Measurements from ENCODE around the gene ASB8. TPM values are rescaled to one million over a fixed set of nuclear protein-coding genes. Genes with fewer than 3 reads are reported as not detected.

ASB8 gene
- total and polyA plus RNA-seq, 2 of the 4 experiments (the other 2 are of a cell fraction) = 22.9 to 26.7 TPM

- intact Hi-C loops (cut with micrococcal nuclease) = loop anchor here (10.0 kb wide), 1 partner anchor 445 kb away; no protein-coding TSS in a partner anchor
- Histone ChIP-seq H3K79me1 (ENCODE audit: low read depth in 1 of 2, low read length in 2 of 2) (peaks cover 3 to 15% of the 10 kb centered on the region in 2 experiments; a peak in 3 of 4 replicates), H3K14ac (replicated peaks; ENCODE audit: low read depth, low read length) (no peak overlapping the region), H4K91ac (ENCODE audit: insufficient read depth, low read depth, low read length) (no peak overlapping the region), H3K4me3 (ENCODE audit: insufficient read depth, low read depth, low read length) (no peak overlapping the region), H3K4me2 (ENCODE audit: low read depth, low read length) (no peak overlapping the region), H4K5ac (ENCODE audit: low read depth, low read length) (no peak overlapping the region), H3K56ac (ENCODE audit: extremely low read depth, insufficient read depth, low read length) (no peak overlapping the region), H3K4me1 (ENCODE audit: control insufficient read depth, insufficient read depth, low read length) (peaks cover 2% of the 10 kb centered on the region; the same call in 1 of the 2 replicates), H4K8ac (ENCODE audit: low read depth in 2 of 2, low read length in 2 of 2) (no peak overlapping the region), H2BK15ac (ENCODE audit: low read depth, low read length) (no peak overlapping the region), H2AK5ac (ENCODE audit: low read depth, low read length) (no peak overlapping the region), H3K36me3 (ENCODE audit: control insufficient read depth, insufficient read depth, low read length) (no peaks in the 10 kb centered on the region), H2BK5ac (ENCODE audit: low read depth, low read length, poor library complexity, severe bottlenecking) (no peak overlapping the region), H4K20me1 (ENCODE audit: insufficient read depth, low read length) (no peaks in the 10 kb centered on the region), H3K27ac (ENCODE audit: insufficient read depth, low read length) (no peak overlapping the region), H3K4ac (ENCODE audit: low read depth, low read length) (no peak overlapping the region), H2BK20ac (ENCODE audit: low read depth, low read length) (no peak overlapping the region), H3K9me3 (ENCODE audit: control insufficient read depth, insufficient read depth, low read length) (no peaks in the 10 kb centered on the region), H3K9ac (ENCODE audit: low read depth, low read length) (no peak overlapping the region), H2AFZ (replicated peaks; ENCODE audit: low read length, poor library complexity) (no peak overlapping the region), H3K27me3 (ENCODE audit: control insufficient read depth, insufficient read depth, low read length) (peaks cover 4% of the 10 kb centered on the region), H3K23ac (ENCODE audit: low read depth, low read length) (no peak overlapping the region), H3K18ac (ENCODE audit: low read depth, low read length) (no peak overlapping the region), H3K9me1 (ENCODE audit: insufficient read depth, low read length) (peaks cover 5% of the 10 kb centered on the region), H2AK9ac (replicated peaks; ENCODE audit: low read depth, low read length, poor library complexity) (no peak overlapping the region), H2BK120ac (ENCODE audit: low read depth, low read length) (no peak overlapping the region)
- DNase-seq = peak; percentile 21
- TF ChIP-seq MAFK (IDR thresholded peaks at IDR 0.05; ENCODE audit: low read depth, low read length) (no peak), MXI1 (IDR thresholded peaks at IDR 0.05; ENCODE audit: borderline replicate concordance, low read depth, low read length) (no peak), FOS (IDR thresholded peaks at IDR 0.05; ENCODE audit: low read depth, low read length) (no peak), RAD21 (IDR thresholded peaks at IDR 0.05; ENCODE audit: low read length) (no peak), ELK1 (IDR thresholded peaks at IDR 0.05; ENCODE audit: borderline replicate concordance, low read depth, low read length) (no peak), POLR2A (IDR thresholded peaks at IDR 0.05; ENCODE audit: low read depth, low read length) (no peak), USF2 (IDR thresholded peaks at IDR 0.05; ENCODE audit: low read depth, low read length) (no peak), NFE2L2 (IDR thresholded peaks at IDR 0.05; ENCODE audit: low read depth, low read length) (no peak)
- in situ Hi-C loops (cut with MboI; ENCODE audit: low sequenced_read_pairs) = no loop called here
- WGBS, 2 experiments (ENCODE audit: extremely low coverage in 2 of 2, insufficient read length in 1 of 2) = no CpG with 5 or more reads among the region's 5 CpGs
- ChIA-PET POLR2A (ENCODE audit: unreplicated experiment) (no interaction called here), CTCF (no interaction called here)
- dilution Hi-C loops (cut with HindIII; ENCODE audit: low sequenced_read_pairs, unreplicated experiment) = no loop called here
- no TSS peak for BruUV-seq (replicated peaks)
- ATAC-seq (ENCODE audit: low read depth) = no peak
These were observed 2.7 kb upstream of the ASB8 start for GRCh38 chr12:48160046-48160445.

Data from IMR-90 (cell line).